ENCODE measurements around the gene CGN.

- no peak for TF ChIP-seq EZH2 (IDR thresholded peaks at IDR 0.05; ENCODE audit: low read depth, unreplicated experiment)
- TF ChIP-seq CTCF (conservative IDR thresholded peaks at IDR 0.05; ENCODE audit: low read depth in 2 of 2): no peak
- no peak for TF ChIP-seq CREB1 (CRISPR knock-in tag; IDR thresholded peaks at IDR 0.05; ENCODE audit: low read depth)
- no peak for TF ChIP-seq REST (IDR thresholded peaks at IDR 0.05; ENCODE audit: unreplicated experiment)
- TF ChIP-seq NANOG (IDR thresholded peaks at IDR 0.05; ENCODE audit: borderline replicate concordance): no peak
Measured at GRCh38 chr1:151578941-151579340, 67.8 kb downstream of the CGN start.

All from GM23338 (cell line).